ENCODE measurements around the gene COL26A1. TPM values are rescaled to one million over a fixed set of nuclear protein-coding genes. Genes with fewer than 3 reads are reported as not detected.

COL26A1 gene
- total RNA-seq, 4 donors from 2014 or later, result 0.20 to 0.30 (median 0.21) TPM; not detected in 1

GRCh38 chr7:101527844-101528667 is 165.4 kb downstream of the COL26A1 start:
- H3K9me3 ChIP-seq, result peaks cover 0 to 16% (median 0%) of the 10 kb centered on the region in 4 donors
- no peak for DNase-seq (ENCODE audit: low spot score in 2 of 2)
- H3K4me3 ChIP-seq, result no peak overlapping the region
- 66 to 76% methylated on average over 13 of the region's 13 CpGs for WGBS, 2 donors
- TF ChIP-seq CTCF (IDR thresholded peaks at IDR 0.05) (no peak), POLR2A (IDR thresholded peaks at IDR 0.05) (no peak), EP300 (IDR thresholded peaks at IDR 0.05) (no peak)
- no peaks in the 10 kb centered on the region for H3K36me3 ChIP-seq
- H3K27me3 ChIP-seq, result no peaks in the 10 kb centered on the region
- no peaks in the 10 kb centered on the region for H3K4me1 ChIP-seq
- no peak overlapping the region for H3K27ac ChIP-seq

- DNase-seq (ENCODE audit: low spot score in 2 of 2), result no peak
- 86 to 88% methylated on average over 4 of the region's 4 CpGs for WGBS, 2 donors
- Histone ChIP-seq H3K27me3 (no peaks in the 10 kb centered on the region), H3K27ac (no peak overlapping the region), H3K4me1 (no peaks in the 10 kb centered on the region), H3K9me3 (peaks cover 0 to 7% (median 0%) of the 10 kb centered on the region in 4 donors), H3K4me3 (no peak overlapping the region), H3K36me3 (no peaks in the 10 kb centered on the region)
- TF ChIP-seq EP300 (IDR thresholded peaks at IDR 0.05) (no peak), CTCF (IDR thresholded peaks at IDR 0.05) (no peak), POLR2A (IDR thresholded peaks at IDR 0.05) (no peak)
These were observed 166.9 kb downstream of the COL26A1 start for GRCh38 chr7:101529560-101529959.

- Histone ChIP-seq H3K9me3 (no peaks in the 10 kb centered on the region), H3K27me3 (no peaks in the 10 kb centered on the region), H3K4me3 (no peak overlapping the region), H3K27ac (no peak overlapping the region), H3K4me1 (peaks cover 0 to 19% (median 4%) of the 10 kb centered on the region in 4 donors), H3K36me3 (no peaks in the 10 kb centered on the region)
- WGBS, 2 donors, result 51 to 53% methylated on average over 16 of the region's 16 CpGs
- TF ChIP-seq EP300 (IDR thresholded peaks at IDR 0.05), result no peak
- no peak for TF ChIP-seq CTCF (IDR thresholded peaks at IDR 0.05)
- no peak for TF ChIP-seq POLR2A (IDR thresholded peaks at IDR 0.05)
- DNase-seq (ENCODE audit: low spot score in 2 of 2), result no peak
These were observed 169.2 kb downstream of the COL26A1 start for GRCh38 chr7:101531726-101532357.

- peaks cover 0 to 26% (median 4%) of the 10 kb centered on the region in 4 donors for H3K4me1 ChIP-seq
- no peak overlapping the region for H3K4me3 ChIP-seq
- no peaks in the 10 kb centered on the region for H3K27me3 ChIP-seq
- no peak for DNase-seq (ENCODE audit: low spot score in 2 of 2)
- H3K9me3 ChIP-seq, result no peaks in the 10 kb centered on the region
- 89 to 90% methylated on average over 4 of the region's 4 CpGs for WGBS, 2 donors
- H3K27ac ChIP-seq, result no peak overlapping the region
- no peaks in the 10 kb centered on the region for H3K36me3 ChIP-seq
- no peak for TF ChIP-seq EP300 (IDR thresholded peaks at IDR 0.05)
- no peak for TF ChIP-seq POLR2A (IDR thresholded peaks at IDR 0.05)
- no peak for TF ChIP-seq CTCF (IDR thresholded peaks at IDR 0.05)
These were observed 169.9 kb downstream of the COL26A1 start for GRCh38 chr7:101532400-101533102.
